Esophagus squamous epithelium (tissue), 5 donors: Measurements from ENCODE around the gene IMMT. TPM values are rescaled to one million over a fixed set of nuclear protein-coding genes. Genes with fewer than 3 reads are reported as not detected.
A peak's percentile ranks its signal among the peaks of the same experiment; 100 is the strongest.

Source experiments
- DNase-seq: peaks from one replicate; lab custom pipeline; 2025; lab: John Stamatoyannopoulos, UW
- H3K27ac ChIP-seq, 4 donors: fragments of 200-600 bp; sonication (generic); one replicate each; pipeline ENCODE4 v1.5.1; 2016 to 2019; ENCODE audit warnings: mild to moderate bottlenecking in 1 of 4
- H3K27me3 ChIP-seq, 4 donors: fragments of 200-600 bp; sonication (generic); 1 replicate in 3 of 4; 2 replicates in 1 of 4; pipeline versions ENCODE4 v1.5.1 to v1.6.0; 2017 to 2021; ENCODE audit warnings: antibody characterized with exemption in 1 of 4
- H3K36me3 ChIP-seq, 3 donors: fragments of 200-600 bp; sonication (generic); one replicate each; pipeline ENCODE4 v1.5.1; 2016 to 2019
- H3K4me1 ChIP-seq, 3 donors: fragments of 200-600 bp; sonication (generic); one replicate each; pipeline ENCODE4 v1.5.1; 2017 to 2019
- H3K4me3 ChIP-seq, 4 donors: fragments of 200-600 bp; sonication (generic); 1 replicate in 3 of 4; 2 replicates in 1 of 4; pipeline ENCODE4 v1.5.1; 2016 to 2019; ENCODE audit warnings: mild to moderate bottlenecking in 2 of 4, moderate library complexity in 1 of 4
- H3K9me3 ChIP-seq, 3 donors: fragments of 200-600 bp; sonication (generic); one replicate each; pipeline ENCODE4 v1.5.1; 2016 to 2019
- CTCF ChIP-seq, 6 experiments: fragments of 450-650 bp in 4 of 6; fragments of 200-600 bp in 2 of 6; sonication (generic) in 2 of 6; IDR thresholded peaks; one replicate each; pipeline ENCODE4 v1.5.1; 2016 to 2019; ENCODE audit warnings: antibody characterized with exemption in 6 of 6, mild to moderate bottlenecking in 4 of 6, moderate library complexity in 4 of 6
- POLR2A ChIP-seq, 4 donors: fragments of 450-650 bp; IDR thresholded peaks; one replicate each; pipeline ENCODE4 v1.6.1; 2017; ENCODE audit warnings: antibody characterized with exemption in 4 of 4, mild to moderate bottlenecking in 4 of 4, moderate library complexity in 3 of 4
- WGBS, 2 donors: methylation state at CpG; one replicate each; pipeline ENCODE4 v1.1.5; 2018; 5-methylcytosine and 5-hydroxymethylcytosine counted together
- intact Hi-C: fragments of 100-400 bp; cut with DNase I; formaldehyde crosslinking; loops from one replicate; pipeline ENCODE4 v1.15.0; 2022
- total RNA-seq, 4 donors: library from RNA; depleted of rRNA; stranded (reverse); fragments of >200 nt; gene quantifications; one replicate each; pipeline ENCODE4 v1.1.0, GENCODE V29; 2016
- donor health status: DM: yes; HTN: yes; CAD: no.

Gene IMMT
- total RNA-seq, 4 donors from 2014 or later = 40.1 to 55.1 (median 49.0) TPM

GRCh38 chr2:86218124-86218523, 22.9 kb upstream of the IMMT start:
- Histone ChIP-seq H3K27me3 (no peaks in the 10 kb centered on the region), H3K9me3 (no peaks in the 10 kb centered on the region), H3K4me1 (peaks cover 6 to 40% (median 14%) of the 10 kb centered on the region in 3 donors), H3K4me3 (no peak overlapping the region), H3K36me3 (peaks cover 0 to 14% (median 0%) of the 10 kb centered on the region in 3 donors), H3K27ac (no peak overlapping the region)
- no peak for DNase-seq
- intact Hi-C loops = no loop called here
- 84 to 91% methylated on average over 3 to 4 of the region's 4 CpGs for WGBS, 2 donors
- TF ChIP-seq POLR2A (IDR thresholded peaks at IDR 0.05) (no peak), CTCF (IDR thresholded peaks at IDR 0.05) (no peak)

DNA sequence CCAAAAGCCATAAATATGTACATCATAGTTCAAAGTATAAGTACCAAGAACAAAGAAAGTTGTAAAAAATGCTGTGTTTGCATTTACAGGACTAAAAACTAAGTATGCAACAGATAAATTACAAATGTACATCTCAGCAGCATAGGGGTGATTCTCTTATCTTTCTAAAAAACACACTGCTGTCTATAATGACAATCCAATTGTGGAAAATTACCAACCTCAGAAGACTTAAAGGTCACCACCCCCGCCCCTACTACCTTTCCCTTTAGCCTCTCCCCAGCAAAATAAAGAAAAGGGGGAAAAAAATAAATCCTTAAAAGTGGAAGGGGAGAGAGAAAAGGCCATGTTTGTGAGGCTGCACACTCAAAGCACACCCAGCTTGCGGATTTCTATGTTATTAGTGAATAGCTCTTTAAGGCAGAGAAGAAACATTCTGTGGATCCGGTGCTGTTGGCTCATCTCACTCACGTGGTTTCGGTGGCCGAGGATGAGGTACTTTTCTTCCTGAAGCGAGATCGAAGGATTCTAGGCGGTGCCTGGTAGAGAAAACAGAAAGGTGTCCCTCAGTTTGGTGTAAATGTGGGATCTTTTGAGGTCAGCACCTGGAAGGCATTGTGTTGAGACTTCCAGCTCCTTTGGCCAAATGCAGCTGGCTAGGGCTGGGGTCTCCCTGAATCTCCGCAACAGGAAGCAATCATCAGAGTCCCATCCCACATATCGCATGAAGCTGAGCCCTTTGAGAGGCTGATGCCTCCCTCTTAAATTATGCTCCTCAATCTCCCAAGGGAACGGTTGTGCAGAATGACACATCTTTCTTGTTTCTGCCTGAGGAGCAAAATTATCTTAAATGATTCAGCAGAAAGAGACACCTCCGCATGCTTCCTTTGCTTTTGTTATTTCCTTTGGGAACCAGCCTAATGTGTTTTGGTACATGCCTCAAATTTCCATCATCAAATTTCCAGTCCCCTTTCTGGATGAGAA, 21.6 kb upstream of the IMMT start:
- no peak overlapping the region for H3K4me3 ChIP-seq
- no peak for TF ChIP-seq POLR2A (IDR thresholded peaks at IDR 0.05)
- TF ChIP-seq CTCF (IDR thresholded peaks at IDR 0.05) = no peak
- intact Hi-C loops = no loop called here

GRCh38 chr2:86214503-86214832, 19.2 kb upstream of the IMMT start:
- intact Hi-C loops = no loop called here
- Histone ChIP-seq H3K27ac (peak overlapping the region in 1 of 4 donors; percentile 15), H3K9me3 (no peaks in the 10 kb centered on the region), H3K4me1 (peaks cover 0 to 17% (median 0%) of the 10 kb centered on the region in 3 donors), H3K36me3 (peaks cover 4 to 51% (median 11%) of the 10 kb centered on the region in 3 donors), H3K4me3 (no peak overlapping the region), H3K27me3 (no peaks in the 10 kb centered on the region)
- no peak for TF ChIP-seq POLR2A (IDR thresholded peaks at IDR 0.05)
- no peak for TF ChIP-seq CTCF (IDR thresholded peaks at IDR 0.05)
- 86 to 89% methylated on average over 2 of the region's 2 CpGs for WGBS, 2 donors
- no peak for DNase-seq

More for the DNA sequence above, 21.6 kb upstream of the IMMT start:
- 63 to 64% methylated on average over 9 to 13 of the region's 13 CpGs for WGBS, 2 donors
- Histone ChIP-seq H3K27me3 (no peaks in the 10 kb centered on the region), H3K27ac (no peak overlapping the region), H3K36me3 (peaks cover 0 to 27% (median 0%) of the 10 kb centered on the region in 3 donors), H3K9me3 (no peaks in the 10 kb centered on the region), H3K4me1 (peaks cover 0 to 31% (median 1%) of the 10 kb centered on the region in 3 donors)
- DNase-seq = no peak

GRCh38 chr2:86213699-86214502, 18.6 kb upstream of the IMMT start:
- peaks cover 5 to 57% (median 12%) of the 10 kb centered on the region in 3 donors for H3K36me3 ChIP-seq
- no peak overlapping the region for H3K4me3 ChIP-seq
- DNase-seq = no peak
- TF ChIP-seq POLR2A (IDR thresholded peaks at IDR 0.05) (no peak), CTCF (IDR thresholded peaks at IDR 0.05) (no peak)
- H3K9me3 ChIP-seq = no peaks in the 10 kb centered on the region
- intact Hi-C loops = no loop called here
- H3K27me3 ChIP-seq = no peaks in the 10 kb centered on the region
- peak overlapping the region in 1 of 4 donors; percentile 15 for H3K27ac ChIP-seq
- 32 to 47% methylated on average over 4 of the region's 4 CpGs for WGBS, 2 donors
- H3K4me1 ChIP-seq = peaks cover 0 to 17% (median 0%) of the 10 kb centered on the region in 3 donors
